GM10248 (cell line): ENCODE results near the gene BTBD2.

Experiments used
- CTCF ChIA-PET: fragments of 300-600 bp; sonication (Branson Sonifier 250); formaldehyde crosslinking; extraction: SDS; loops from one replicate; lab custom pipeline; 2021; ENCODE audit warnings: antibody characterized with exemption; lab: Yijun Ruan, JAX
- POLR2A ChIA-PET: fragments of 350-650 bp; sonication (Branson Sonifier 250); formaldehyde crosslinking; extraction: SDS; loops from one replicate; lab custom pipeline; 2020; ENCODE audit warnings: antibody characterized with exemption; lab: Yijun Ruan, JAX
- DNase-seq: peaks from one replicate; pipeline ENCODE4 v3.0.0; 2012; ENCODE audit errors: extremely low spot score
- CTCF ChIP-seq: IDR thresholded peaks from 2 replicates; pipeline ENCODE4 v1.5.1; 2012; ENCODE audit warnings: mild to moderate bottlenecking, low read depth; ENCODE audit errors: extremely low read depth, missing control alignments, control extremely low read depth

The BTBD2 gene

DNA sequence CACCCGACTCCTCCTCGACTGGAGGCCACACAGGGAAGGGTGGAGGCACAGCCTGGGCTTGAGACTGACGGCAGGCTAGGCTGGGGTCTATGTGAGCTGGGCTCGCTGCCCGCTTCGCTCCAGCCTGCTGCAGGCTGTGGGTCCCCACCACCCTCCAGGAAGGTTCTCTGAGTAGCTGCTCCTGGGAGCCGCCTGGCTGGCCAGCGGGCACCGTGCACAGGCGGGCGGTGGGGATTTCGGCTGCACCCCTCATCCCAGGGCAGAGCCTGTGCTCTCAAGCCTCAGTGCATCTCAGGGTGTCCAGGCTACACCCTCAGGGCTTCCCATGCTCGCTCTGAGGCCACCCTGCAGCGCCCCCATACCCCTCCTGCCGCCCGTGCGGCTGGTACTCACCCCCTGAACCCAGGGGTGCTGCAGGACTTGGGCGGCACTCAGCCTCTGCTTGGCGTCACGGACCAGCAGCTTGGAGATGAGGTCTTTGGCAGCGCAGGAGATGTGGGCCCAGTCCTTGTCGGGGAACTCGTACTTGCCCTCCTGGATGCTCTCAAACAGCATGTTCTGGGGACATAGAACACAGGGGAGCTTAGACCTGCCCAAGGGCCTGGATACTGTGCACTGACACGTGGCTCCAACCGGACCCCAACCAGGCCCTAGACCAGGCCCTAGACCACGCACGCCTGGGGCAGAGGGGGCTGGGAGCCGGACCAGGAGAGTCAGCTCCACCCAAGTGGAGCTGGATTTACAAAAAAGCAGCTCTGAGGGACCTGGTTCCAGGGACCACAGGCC lies 25.3 kb upstream of the BTBD2 start:
- ChIA-PET CTCF (interaction anchor here (0.8 to 3.6 kb wide), 5 partner anchors 11 to 115 kb away, joined by 3 to 14 read pairs (median 4); no protein-coding TSS in a partner anchor), POLR2A (interaction anchor here (1.2 kb wide), 1 partner anchor 12 kb away, joined by 5 read pairs; no protein-coding TSS in a partner anchor)
- no peak for DNase-seq
- TF ChIP-seq CTCF = no peak

GRCh38 chr19:2039959-2040646 lies 24.6 kb upstream of the BTBD2 start:
- CTCF ChIA-PET = interaction anchor here (0.8 to 3.6 kb wide), 4 partner anchors 11 to 50 kb away, joined by 3 to 14 read pairs (median 6); no protein-coding TSS in a partner anchor
- POLR2A ChIA-PET = interaction anchor here (0.6 to 1.2 kb wide), 4 partner anchors 9 to 141 kb away, joined by 3 to 5 read pairs (median 4); no protein-coding TSS in a partner anchor
- TF ChIP-seq CTCF = no peak
- no peak for DNase-seq

DNA sequence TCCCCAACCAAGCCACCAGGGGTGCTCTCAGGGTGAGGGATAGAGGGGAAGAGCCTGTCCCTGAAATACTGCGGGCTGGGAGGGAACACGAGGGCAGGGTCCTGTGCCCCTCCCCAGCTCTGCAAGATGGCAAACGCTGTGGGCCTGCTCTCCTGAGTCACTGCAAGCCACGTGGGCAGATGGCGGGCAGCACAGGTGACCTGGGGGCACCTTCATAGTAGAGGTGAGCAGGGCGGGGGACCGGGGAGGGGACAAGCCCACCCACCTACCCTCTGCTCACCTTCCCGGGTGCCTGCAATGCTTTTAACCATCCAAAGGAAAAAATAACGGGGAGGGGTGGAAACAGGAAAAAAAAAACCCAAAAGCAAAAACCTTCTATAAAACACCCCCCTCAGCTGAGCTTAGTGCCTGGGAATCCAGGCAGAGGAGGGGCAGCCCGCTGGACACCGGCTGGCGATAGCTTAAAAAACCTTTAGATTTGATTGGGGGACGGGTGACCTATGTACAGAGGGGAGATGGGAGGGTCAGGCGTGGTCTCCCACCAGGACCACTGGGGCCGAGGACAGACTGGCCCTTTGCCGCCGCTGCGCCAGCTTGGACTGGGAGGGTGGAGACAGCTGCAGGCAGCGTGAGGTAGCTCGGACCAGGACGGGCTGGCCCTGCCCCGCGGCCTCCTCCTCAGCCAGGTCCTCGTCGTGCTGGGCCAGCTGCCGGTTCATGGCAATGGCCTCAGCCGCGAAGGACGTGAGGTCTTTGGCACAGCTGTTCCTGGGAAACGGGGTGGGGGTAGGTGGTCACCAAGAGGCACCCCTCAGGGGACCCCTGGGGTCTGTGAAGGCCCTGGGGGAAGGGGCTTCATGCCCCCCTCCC lies 23.8 kb upstream of the BTBD2 start:
- no peak for DNase-seq
- CTCF ChIA-PET = interaction anchor here (3.6 kb wide), 1 partner anchor 19 kb away, joined by 14 read pairs; no protein-coding TSS in a partner anchor
- POLR2A ChIA-PET = interaction anchor here (0.5 to 2.2 kb wide), 8 partner anchors 10 to 566 kb away, joined by 3 to 8 read pairs (median 4); no protein-coding TSS in a partner anchor
- no peak for TF ChIP-seq CTCF

GRCh38 chr19:2038284-2039088 lies 23.0 kb upstream of the BTBD2 start:
- no peak for DNase-seq
- ChIA-PET POLR2A (interaction anchor here (0.5 to 2.2 kb wide), 4 partner anchors 11 to 567 kb away, joined by 3 to 8 read pairs (median 5); no protein-coding TSS in a partner anchor), CTCF (interaction anchor here (3.6 kb wide), 1 partner anchor 18 kb away, joined by 14 read pairs; no protein-coding TSS in a partner anchor)
- TF ChIP-seq CTCF = no peak

GRCh38 chr19:2037651-2038255 lies 22.2 kb upstream of the BTBD2 start:
- CTCF ChIA-PET = interaction anchor here (3.6 kb wide), 1 partner anchor 18 kb away, joined by 14 read pairs; no protein-coding TSS in a partner anchor
- POLR2A ChIA-PET = interaction anchor here (0.6 to 2.2 kb wide), 4 partner anchors 11 to 55 kb away, joined by 3 to 8 read pairs (median 4); no protein-coding TSS in a partner anchor
- DNase-seq = no peak
- TF ChIP-seq CTCF = no peak
